Duodenal mucosa (tissue), 2 donors: ENCODE results near the gene TBC1D4.
A peak's percentile ranks its signal among the peaks of the same experiment; 100 is the strongest.

Experiments used
- H3K27ac ChIP-seq: one replicate; pipeline ENCODE4 v1.7.0; 2013; ENCODE audit warnings: low read depth, low read length
- H3K27me3 ChIP-seq, 2 donors: one replicate each; pipeline ENCODE4 v1.7.0; 2013; ENCODE audit warnings: low read length in 2 of 2, control low read depth in 1 of 2; ENCODE audit not compliant: insufficient read depth in 2 of 2, control insufficient read depth in 1 of 2
- H3K36me3 ChIP-seq, 2 donors: one replicate each; pipeline ENCODE4 v1.7.0; 2013; ENCODE audit warnings: low read length in 2 of 2, control low read depth in 1 of 2; ENCODE audit not compliant: insufficient read depth in 2 of 2, control insufficient read depth in 1 of 2
- H3K4me1 ChIP-seq, 2 donors: one replicate each; pipeline ENCODE4 v1.7.0; 2013; ENCODE audit warnings: low read length in 2 of 2, control low read depth in 1 of 2; ENCODE audit not compliant: insufficient read depth in 2 of 2, control insufficient read depth in 1 of 2
- H3K4me3 ChIP-seq, 2 donors: one replicate each; pipeline ENCODE4 v1.7.0; 2013; ENCODE audit warnings: low read length in 2 of 2, low read depth in 1 of 2
- H3K9ac ChIP-seq, 2 donors: one replicate each; pipeline ENCODE4 v1.7.0; 2013; ENCODE audit warnings: low read length in 2 of 2, low read depth in 1 of 2
- H3K9me3 ChIP-seq, 2 donors: one replicate each; pipeline ENCODE4 v1.7.0; 2013; ENCODE audit warnings: low read length in 2 of 2, control low read depth in 1 of 2; ENCODE audit not compliant: control insufficient read depth in 1 of 2

The TBC1D4 gene

DNA sequence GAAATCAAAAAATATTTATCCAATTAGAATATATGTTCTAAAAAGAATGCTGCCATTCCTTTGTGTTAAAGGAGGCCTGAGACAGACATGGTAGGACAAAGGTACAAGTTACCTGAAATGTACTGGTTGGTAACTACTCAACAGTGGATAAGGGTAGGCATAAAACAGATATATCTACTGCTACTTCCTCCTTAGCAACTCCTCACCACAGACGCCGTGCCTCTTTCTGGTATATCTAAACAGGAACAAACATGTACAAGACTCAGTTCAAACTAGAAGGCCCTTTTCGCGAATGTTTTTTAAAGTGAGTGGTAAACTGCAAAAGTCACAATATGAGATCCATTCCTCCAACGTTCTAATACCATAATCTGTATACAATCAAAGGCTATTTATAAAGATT is 86.9 kb downstream of the TBC1D4 start:
- H3K4me1 ChIP-seq: peaks cover 0 to 3% of the 10 kb centered on the region in 2 donors

DNA sequence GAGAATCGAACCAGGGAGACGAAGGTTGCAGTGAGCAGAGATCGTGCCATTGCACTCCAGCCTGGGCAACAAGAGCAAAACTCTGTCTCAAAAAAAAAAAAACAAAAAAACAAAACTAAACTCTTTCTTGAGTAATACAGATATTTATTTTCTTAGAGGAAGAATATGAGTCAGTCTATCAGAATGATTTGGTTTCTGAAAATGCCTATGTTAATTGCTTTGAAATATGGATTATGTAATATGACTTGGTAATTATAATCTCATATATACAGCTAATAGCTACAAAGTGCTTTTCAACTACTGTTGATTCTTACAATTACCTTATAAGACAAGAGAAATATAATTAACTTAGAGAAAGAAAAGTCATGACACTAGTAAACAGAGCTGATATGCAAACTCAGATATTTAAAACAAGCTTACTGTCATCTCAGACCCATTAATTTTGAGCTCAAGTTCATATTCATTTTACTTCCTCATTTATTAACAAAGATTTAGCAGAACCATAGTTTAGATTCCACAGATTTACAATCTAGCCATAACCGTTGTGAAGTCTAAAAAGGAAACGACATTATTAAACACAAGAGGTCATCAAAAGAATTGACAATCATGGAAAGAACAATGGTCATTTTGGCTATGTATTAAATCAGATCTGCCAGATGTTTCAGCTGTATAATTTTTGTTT is 88.0 kb downstream of the TBC1D4 start:
- H3K27ac ChIP-seq: no peak overlapping the region
- H3K9me3 ChIP-seq: peaks cover 0 to under 1% of the 10 kb centered on the region in 2 donors
- no peaks in the 10 kb centered on the region for H3K36me3 ChIP-seq
- H3K4me1 ChIP-seq: peaks cover 0 to 3% of the 10 kb centered on the region in 2 donors
- no peak overlapping the region for H3K4me3 ChIP-seq
- no peak overlapping the region for H3K9ac ChIP-seq
- H3K27me3 ChIP-seq: no peaks in the 10 kb centered on the region

More for the DNA sequence above, 86.9 kb downstream of the TBC1D4 start:
- no peak overlapping the region for H3K4me3 ChIP-seq
- H3K27me3 ChIP-seq: no peaks in the 10 kb centered on the region
- H3K36me3 ChIP-seq: no peaks in the 10 kb centered on the region
- no peak overlapping the region for H3K9ac ChIP-seq
- no peak overlapping the region for H3K27ac ChIP-seq
- H3K9me3 ChIP-seq: peaks cover 0 to 4% of the 10 kb centered on the region in 2 donors

DNA sequence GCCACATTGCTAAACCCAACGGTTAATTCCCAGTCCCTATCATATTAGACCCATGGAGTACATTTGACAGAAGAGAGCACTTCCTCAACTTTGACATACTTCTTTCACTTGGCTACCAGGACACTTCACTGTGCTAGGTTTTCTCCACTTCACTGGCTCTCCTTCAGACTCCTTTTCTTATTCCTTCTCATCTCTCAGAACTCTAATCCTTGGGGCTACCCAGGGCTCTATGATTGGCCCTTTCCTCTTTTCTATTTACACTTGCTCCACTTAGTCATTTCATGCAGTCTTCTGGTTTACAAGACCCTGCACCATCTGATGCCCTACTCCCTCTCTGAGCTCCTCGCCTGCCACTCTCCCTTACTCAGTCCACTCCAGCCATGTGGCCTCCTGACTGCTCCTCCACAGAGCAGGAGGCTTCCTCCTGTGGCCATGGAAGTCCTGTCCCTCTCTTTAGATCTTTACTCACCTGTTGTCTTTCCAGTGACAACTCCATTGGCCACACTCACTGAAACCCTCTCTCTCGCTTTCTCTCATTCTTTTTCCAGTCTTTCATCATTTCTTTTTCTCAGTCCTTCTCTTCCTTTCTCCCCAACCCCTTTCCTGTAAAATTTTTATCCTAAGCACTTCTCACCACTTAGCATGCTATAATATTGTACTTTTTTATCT is 90.4 kb downstream of the TBC1D4 start:
- H3K9me3 ChIP-seq: no peaks in the 10 kb centered on the region
- H3K27ac ChIP-seq: no peak overlapping the region
- H3K4me1 ChIP-seq: peaks cover 0 to 3% of the 10 kb centered on the region in 2 donors

DNA sequence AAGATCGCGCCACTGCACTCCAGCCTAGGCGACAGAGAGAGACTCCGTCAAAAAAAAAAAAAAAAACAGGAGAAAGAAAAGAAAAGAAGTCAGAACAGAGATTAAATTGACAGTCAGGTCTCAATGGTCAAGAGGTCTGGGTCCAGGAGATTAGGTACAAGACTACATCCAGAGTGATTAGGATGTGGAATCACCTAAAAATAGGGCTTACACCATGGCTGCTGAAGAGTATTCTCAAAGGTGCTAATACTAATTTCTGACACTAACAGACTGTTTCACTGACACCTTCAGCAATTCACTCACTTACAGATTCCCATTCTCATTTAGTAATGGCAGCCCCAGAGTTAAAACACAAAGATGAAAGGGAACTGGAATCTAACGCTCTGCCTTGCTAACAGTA is 91.7 kb downstream of the TBC1D4 start:
- H3K27me3 ChIP-seq: no peaks in the 10 kb centered on the region
- no peaks in the 10 kb centered on the region for H3K9me3 ChIP-seq
- H3K9ac ChIP-seq: no peak overlapping the region
- H3K36me3 ChIP-seq: no peaks in the 10 kb centered on the region
- H3K4me1 ChIP-seq: peaks cover 2 to 3% of the 10 kb centered on the region in 2 donors
- no peak overlapping the region for H3K27ac ChIP-seq
- no peak overlapping the region for H3K4me3 ChIP-seq

More for the DNA sequence above, 90.4 kb downstream of the TBC1D4 start:
- H3K36me3 ChIP-seq: no peaks in the 10 kb centered on the region
- H3K4me3 ChIP-seq: no peak overlapping the region
- no peaks in the 10 kb centered on the region for H3K27me3 ChIP-seq
- no peak overlapping the region for H3K9ac ChIP-seq

DNA sequence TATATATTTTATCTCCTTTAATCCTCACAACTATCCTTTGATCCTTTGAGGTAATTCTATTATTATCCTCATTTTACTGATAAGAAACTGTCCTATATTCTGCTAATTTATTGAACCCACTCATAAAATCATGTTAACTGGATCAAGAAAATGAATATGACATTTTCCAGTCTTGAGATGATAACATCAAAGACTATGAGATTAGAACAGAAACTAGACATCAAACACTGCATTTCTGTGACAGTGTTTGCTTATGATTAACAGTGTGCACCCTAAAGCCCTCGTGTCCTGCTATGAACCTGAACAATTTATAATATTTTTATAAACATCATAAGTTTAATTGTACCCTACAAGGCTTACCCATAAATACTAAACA is 96.3 kb downstream of the TBC1D4 start:
- H3K4me1 ChIP-seq: peaks cover 0 to 5% of the 10 kb centered on the region in 2 donors
- no peak overlapping the region for H3K4me3 ChIP-seq
- H3K36me3 ChIP-seq: no peaks in the 10 kb centered on the region
- no peak overlapping the region for H3K27ac ChIP-seq
- no peaks in the 10 kb centered on the region for H3K9me3 ChIP-seq
- no peaks in the 10 kb centered on the region for H3K27me3 ChIP-seq
- H3K9ac ChIP-seq: no peak overlapping the region

DNA sequence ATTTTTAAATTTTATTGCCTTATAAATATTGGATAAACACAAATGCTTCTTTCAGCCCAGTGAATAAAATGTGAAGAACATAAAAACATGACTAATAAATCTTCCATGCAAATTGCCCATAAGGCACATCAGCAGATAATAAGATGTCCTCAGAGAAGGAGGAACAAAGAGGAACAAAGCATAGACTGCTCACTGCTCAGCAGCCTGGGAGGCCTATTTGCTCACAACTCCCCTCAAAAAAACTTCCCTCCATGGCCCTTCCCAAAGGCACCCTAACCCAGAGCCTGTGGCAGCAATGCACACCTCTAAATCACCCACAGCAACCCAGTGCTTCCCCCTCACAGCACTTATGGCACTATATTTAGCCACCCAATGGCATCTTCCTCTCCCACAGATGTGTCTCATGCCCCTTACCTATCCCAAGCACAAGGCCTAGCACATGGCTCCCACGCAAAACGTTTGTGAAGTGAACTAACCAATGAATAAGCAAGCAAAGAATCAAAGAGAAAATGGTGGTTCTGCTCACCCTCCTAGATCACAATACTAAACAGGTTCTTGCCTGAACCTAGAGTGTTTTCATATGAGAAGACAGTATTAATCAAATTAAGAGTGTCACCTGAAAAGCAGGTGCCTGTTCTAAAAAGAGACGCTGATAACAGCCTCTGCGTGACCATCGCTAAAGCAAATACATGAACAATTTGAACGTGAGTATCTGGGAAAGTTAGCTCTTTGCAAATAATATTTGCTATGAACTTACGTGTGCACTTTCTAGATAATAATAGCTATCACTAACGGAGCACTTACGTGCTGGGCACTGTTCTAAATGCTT is 96.9 kb downstream of the TBC1D4 start:
- H3K4me1 ChIP-seq: peaks cover 0 to 5% of the 10 kb centered on the region in 2 donors
- H3K9ac ChIP-seq: no peak overlapping the region
- no peaks in the 10 kb centered on the region for H3K27me3 ChIP-seq
- no peak overlapping the region for H3K27ac ChIP-seq
- no peaks in the 10 kb centered on the region for H3K9me3 ChIP-seq
- no peak overlapping the region for H3K4me3 ChIP-seq
- no peaks in the 10 kb centered on the region for H3K36me3 ChIP-seq

DNA sequence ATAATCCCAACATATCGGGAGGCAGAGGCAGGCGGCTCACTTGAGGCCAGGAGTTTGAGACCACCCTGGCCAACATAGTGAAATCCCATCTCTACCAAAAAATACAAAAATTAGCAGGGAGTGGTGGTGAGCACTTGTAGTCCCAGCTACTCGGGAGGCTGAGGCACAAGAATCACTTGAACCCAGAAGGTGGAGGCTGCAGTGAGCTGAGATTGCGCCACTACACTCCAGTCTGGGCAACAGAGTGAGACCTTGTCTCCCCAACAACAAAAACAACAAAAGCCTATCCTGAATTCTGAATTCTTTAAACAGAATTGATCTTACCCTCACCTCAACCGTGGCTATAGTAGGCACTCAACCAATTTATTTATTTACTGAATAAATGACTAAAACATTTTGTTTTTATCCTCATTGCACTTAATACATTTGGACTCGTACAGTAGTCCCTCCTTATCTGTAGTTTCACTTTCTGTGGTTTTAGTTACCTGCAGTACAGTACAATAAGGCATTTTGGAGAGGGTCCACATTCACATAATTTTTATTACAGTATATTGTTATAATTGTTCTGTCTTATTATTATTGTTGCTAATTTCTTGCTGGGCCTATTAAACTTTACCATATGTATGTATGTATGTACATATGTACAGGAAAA is 98.8 kb downstream of the TBC1D4 start:
- H3K4me1 ChIP-seq: peaks cover 0 to 5% of the 10 kb centered on the region in 2 donors
- peak overlapping the region in 1 of 2 donors; percentile 29 for H3K4me3 ChIP-seq
- no peaks in the 10 kb centered on the region for H3K9me3 ChIP-seq
- no peaks in the 10 kb centered on the region for H3K27me3 ChIP-seq
- H3K36me3 ChIP-seq: no peaks in the 10 kb centered on the region
- H3K27ac ChIP-seq: no peak overlapping the region
- no peak overlapping the region for H3K9ac ChIP-seq

DNA sequence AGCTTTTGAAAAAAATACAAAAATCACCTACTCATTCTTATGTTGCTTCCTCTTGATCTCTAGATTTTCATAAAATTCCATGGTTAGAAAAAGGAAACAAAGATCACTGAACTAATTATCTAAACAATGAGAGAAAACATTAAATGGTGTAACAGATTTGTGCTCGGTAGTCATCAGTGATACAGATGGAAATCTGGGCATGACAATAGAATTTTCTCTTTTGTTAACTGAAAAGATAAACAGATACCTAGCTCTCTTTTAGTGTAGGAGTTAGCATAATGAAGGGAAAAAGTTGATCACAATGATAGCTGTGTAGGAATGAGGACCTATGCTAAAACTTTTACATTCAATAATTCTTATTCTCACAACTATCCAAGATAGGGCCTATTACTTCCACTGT is 103.7 kb downstream of the TBC1D4 start:
- Histone ChIP-seq H3K27me3 (no peaks in the 10 kb centered on the region), H3K27ac (no peak overlapping the region), H3K4me1 (no peaks in the 10 kb centered on the region), H3K36me3 (no peaks in the 10 kb centered on the region), H3K4me3 (no peak overlapping the region), H3K9ac (no peak overlapping the region), H3K9me3 (no peaks in the 10 kb centered on the region)

DNA sequence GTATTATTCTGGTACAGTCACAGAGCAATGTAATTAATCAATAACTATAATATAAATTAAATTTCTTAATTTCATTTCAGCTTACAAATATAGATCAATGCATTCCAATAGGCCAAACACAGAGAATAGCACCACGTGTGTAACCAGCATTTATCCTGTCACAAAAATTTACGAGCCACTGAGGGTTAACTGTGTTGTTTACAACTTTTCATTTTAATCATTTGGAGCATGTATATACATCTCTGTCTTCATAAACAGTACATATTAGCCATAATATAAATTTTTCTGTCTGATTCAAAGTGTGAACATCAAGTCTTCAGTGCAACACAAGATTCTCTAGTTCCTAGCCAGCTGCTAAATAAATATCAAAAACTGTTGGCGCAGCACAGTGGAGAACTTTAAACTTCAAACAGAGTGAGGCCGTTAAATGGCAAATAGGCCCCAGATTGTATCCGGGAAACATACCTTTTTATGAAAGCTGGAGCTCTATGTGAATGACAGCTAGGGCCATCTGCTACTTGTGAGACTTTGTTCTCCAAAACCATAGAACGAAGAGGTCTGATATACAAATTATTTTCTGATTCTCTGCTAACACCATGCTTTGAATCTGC is 105.1 kb downstream of the TBC1D4 start:
- Histone ChIP-seq H3K9me3 (no peaks in the 10 kb centered on the region), H3K27ac (no peak overlapping the region), H3K4me3 (no peak overlapping the region), H3K4me1 (no peaks in the 10 kb centered on the region), H3K9ac (no peak overlapping the region), H3K36me3 (no peaks in the 10 kb centered on the region), H3K27me3 (no peaks in the 10 kb centered on the region)
